Measurements from ENCODE around the gene NAPEPLD.
"Not testable (repeated sequence)": the region's sequence is repeated elsewhere in the genome, so short reads cannot be mapped to it uniquely, and the experiment has no call there.

Gene NAPEPLD

DNA sequence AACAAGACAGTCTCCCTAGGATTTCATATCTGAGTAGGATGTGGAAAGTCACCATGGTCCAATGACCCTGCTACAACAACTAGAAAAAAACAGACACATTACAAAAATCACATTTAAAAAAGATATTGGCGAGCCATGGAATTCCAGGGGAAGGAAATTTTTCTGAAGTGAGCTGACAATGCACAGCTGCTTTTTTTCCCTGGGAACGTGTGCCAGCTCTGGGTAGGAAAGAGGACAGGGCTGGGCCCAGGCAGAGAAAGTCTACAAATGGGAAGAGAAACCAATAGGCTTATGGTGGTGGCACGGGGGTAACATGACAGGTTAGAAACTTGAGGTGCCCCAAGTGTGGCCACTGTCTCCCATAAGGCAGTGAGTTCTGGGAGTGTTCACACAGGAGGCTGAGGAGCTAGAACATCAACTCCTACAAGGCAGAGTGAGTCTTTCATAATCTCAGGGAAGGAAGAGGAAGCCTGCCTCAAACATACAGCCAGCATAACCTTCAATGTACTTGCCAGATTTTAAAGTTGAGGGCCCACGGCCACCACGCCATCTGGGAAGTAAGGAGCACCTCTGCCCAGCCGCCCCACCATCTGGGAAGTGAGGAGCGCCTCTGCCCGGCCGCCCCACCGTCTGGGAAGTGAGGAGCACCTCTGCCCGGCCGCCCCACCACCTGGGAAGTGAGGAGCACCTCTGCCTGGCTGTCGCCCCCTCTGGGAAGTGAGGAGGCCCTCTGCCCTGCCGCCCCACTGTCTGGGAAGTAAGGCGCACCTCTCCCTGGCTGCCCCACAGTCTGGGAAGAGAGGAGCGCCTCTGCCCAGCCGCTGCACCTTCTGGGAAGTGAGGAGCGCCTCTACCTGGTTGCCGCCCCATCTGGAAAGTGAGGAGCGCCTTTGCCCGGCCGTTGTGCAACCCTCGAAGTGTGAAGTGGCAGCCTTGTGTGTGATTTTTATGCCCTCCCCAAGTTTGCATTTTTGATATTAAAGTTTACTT is 80.2 kb downstream of the NAPEPLD start:
- no peak overlapping the region for H3K27ac ChIP-seq (ENCODE audit: low read depth, low read length)
- no peak overlapping the region for H3K4me3 ChIP-seq (ENCODE audit: low read length)
- H3K4me1 ChIP-seq (ENCODE audit: control insufficient read depth, insufficient read depth, low read length) = no peaks in the 10 kb centered on the region
- no peak overlapping the region for H3K9ac ChIP-seq (ENCODE audit: low read length)
- no peaks in the 10 kb centered on the region for H3K36me3 ChIP-seq (ENCODE audit: control insufficient read depth, insufficient read depth, low read length)
- no peaks in the 10 kb centered on the region for H3K27me3 ChIP-seq (ENCODE audit: control insufficient read depth, insufficient read depth, low read length)

GRCh38 chr7:103065667-103066066 is 83.2 kb downstream of the NAPEPLD start:
- Histone ChIP-seq H3K36me3 (ENCODE audit: control insufficient read depth, insufficient read depth, low read length) (no peaks in the 10 kb centered on the region), H3K27ac (ENCODE audit: low read depth, low read length) (no peak overlapping the region), H3K4me1 (ENCODE audit: control insufficient read depth, insufficient read depth, low read length) (no peaks in the 10 kb centered on the region), H3K4me3 (ENCODE audit: low read length) (no peak overlapping the region), H3K27me3 (ENCODE audit: control insufficient read depth, insufficient read depth, low read length) (no peaks in the 10 kb centered on the region), H3K9ac (ENCODE audit: low read length) (no peak overlapping the region)

- no peaks in the 10 kb centered on the region for H3K4me1 ChIP-seq (ENCODE audit: control insufficient read depth, insufficient read depth, low read length)
- H3K9ac ChIP-seq (ENCODE audit: low read length) = no peak overlapping the region
- H3K36me3 ChIP-seq (ENCODE audit: control insufficient read depth, insufficient read depth, low read length) = no peaks in the 10 kb centered on the region
- no peaks in the 10 kb centered on the region for H3K27me3 ChIP-seq (ENCODE audit: control insufficient read depth, insufficient read depth, low read length)
- H3K27ac ChIP-seq (ENCODE audit: low read depth, low read length) = no peak overlapping the region
- H3K4me3 ChIP-seq (ENCODE audit: low read length) = no peak overlapping the region
Observed at GRCh38 chr7:103063895-103064294, 85.0 kb downstream of the NAPEPLD start.

DNA sequence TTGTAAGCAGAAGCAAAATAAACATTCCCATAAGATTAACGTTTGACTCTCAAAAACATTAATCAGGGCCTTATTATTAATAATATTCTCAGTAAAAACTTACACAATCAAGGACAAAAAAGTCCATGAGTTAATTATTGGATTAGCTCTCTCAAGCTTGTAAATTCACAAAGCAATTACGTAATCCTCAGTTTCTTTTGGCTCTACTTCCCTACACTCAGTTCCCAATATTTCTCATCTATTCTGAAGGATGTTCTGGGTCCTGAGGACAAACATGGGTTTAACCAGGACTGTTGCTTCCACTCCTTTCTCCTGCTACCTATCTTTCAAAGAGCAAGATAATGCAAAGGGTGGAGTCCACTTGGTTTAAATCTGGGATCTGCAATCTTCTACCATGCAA is 89.4 kb downstream of the NAPEPLD start:
- Histone ChIP-seq H3K36me3 (ENCODE audit: control insufficient read depth, insufficient read depth, low read length) (no peaks in the 10 kb centered on the region), H3K27me3 (ENCODE audit: control insufficient read depth, insufficient read depth, low read length) (no peaks in the 10 kb centered on the region), H3K27ac (ENCODE audit: low read depth, low read length) (no peak overlapping the region), H3K4me3 (ENCODE audit: low read length) (no peak overlapping the region), H3K9ac (ENCODE audit: low read length) (no peak overlapping the region), H3K4me1 (ENCODE audit: control insufficient read depth, insufficient read depth, low read length) (no peaks in the 10 kb centered on the region)

GRCh38 chr7:103058122-103058521 is 90.8 kb downstream of the NAPEPLD start:
- H3K27me3 ChIP-seq (ENCODE audit: control insufficient read depth, insufficient read depth, low read length) = no peaks in the 10 kb centered on the region
- no peaks in the 10 kb centered on the region for H3K36me3 ChIP-seq (ENCODE audit: control insufficient read depth, insufficient read depth, low read length)
- no peak overlapping the region for H3K4me3 ChIP-seq (ENCODE audit: low read length)
- H3K27ac ChIP-seq (ENCODE audit: low read depth, low read length) = no peak overlapping the region
- no peak overlapping the region for H3K9ac ChIP-seq (ENCODE audit: low read length)
- no peaks in the 10 kb centered on the region for H3K4me1 ChIP-seq (ENCODE audit: control insufficient read depth, insufficient read depth, low read length)

GRCh38 chr7:103056006-103056405 is 92.9 kb downstream of the NAPEPLD start:
- not testable (repeated sequence) for H3K27ac ChIP-seq (ENCODE audit: low read depth, low read length); H3K36me3 ChIP-seq (ENCODE audit: control insufficient read depth, insufficient read depth, low read length); H3K9ac ChIP-seq (ENCODE audit: low read length); H3K4me3 ChIP-seq (ENCODE audit: low read length); H3K4me1 ChIP-seq (ENCODE audit: control insufficient read depth, insufficient read depth, low read length); H3K27me3 ChIP-seq (ENCODE audit: control insufficient read depth, insufficient read depth, low read length)

- no peaks in the 10 kb centered on the region for H3K36me3 ChIP-seq (ENCODE audit: control insufficient read depth, insufficient read depth, low read length)
- H3K4me3 ChIP-seq (ENCODE audit: low read length) = no peak overlapping the region
- no peaks in the 10 kb centered on the region for H3K4me1 ChIP-seq (ENCODE audit: control insufficient read depth, insufficient read depth, low read length)
- H3K27ac ChIP-seq (ENCODE audit: low read depth, low read length) = no peak overlapping the region
- H3K27me3 ChIP-seq (ENCODE audit: control insufficient read depth, insufficient read depth, low read length) = no peaks in the 10 kb centered on the region
- H3K9ac ChIP-seq (ENCODE audit: low read length) = no peak overlapping the region
Observed at GRCh38 chr7:103051519-103051918, 97.4 kb downstream of the NAPEPLD start.

Data from rectal smooth muscle tissue (tissue), 1 donor.